Kidney epithelial cell (primary cell): Measurements from ENCODE around the gene FMN1. TPM values are rescaled to one million over a fixed set of nuclear protein-coding genes. Genes with fewer than 3 reads are reported as not detected.

Experiments used
- DNase-seq: peaks from one replicate; pipeline ENCODE4 v3.0.0-alpha.2; 2010; ENCODE audit warnings: low read depth
- H3K27me3 ChIP-seq: 2 replicates; pipeline ENCODE4 v1.6.0; 2011; ENCODE audit warnings: low read length; ENCODE audit not compliant: control insufficient read depth, insufficient read depth
- H3K36me3 ChIP-seq: 2 replicates; pipeline ENCODE4 v1.5.1; 2011; ENCODE audit warnings: low read length; ENCODE audit not compliant: control insufficient read depth, insufficient read depth
- H3K4me3 ChIP-seq: 2 replicates; pipeline ENCODE4 v1.5.1; 2011; ENCODE audit warnings: low read depth, mild to moderate bottlenecking, control low read depth, low read length
- CTCF ChIP-seq: IDR thresholded peaks from 2 replicates; pipeline ENCODE4 v1.5.1; 2011; ENCODE audit warnings: mild to moderate bottlenecking, moderate library complexity, low read length, control low read depth, inconsistent platforms; ENCODE audit not compliant: insufficient read depth, poor library complexity, severe bottlenecking
- total RNA-seq: library from RNA; depleted of rRNA; stranded (reverse); fragments of >200 nt; gene quantifications from 2 replicates; pipeline ENCODE4 v1.2.3, GENCODE V29; 2015

Gene FMN1
- total RNA-seq, 1 donor from 2014 or later, result 4.5 TPM

GRCh38 chr15:32838820-32839219, 355.7 kb downstream of the FMN1 start:
- Histone ChIP-seq H3K36me3 (no peaks in the 10 kb centered on the region), H3K4me3 (no peak overlapping the region), H3K27me3 (no peaks in the 10 kb centered on the region)
- TF ChIP-seq CTCF, result no peak
- no peak for DNase-seq

- no peak for DNase-seq
- H3K4me3 ChIP-seq, result no peak overlapping the region
- no peak for TF ChIP-seq CTCF
- H3K27me3 ChIP-seq, result no peaks in the 10 kb centered on the region
- no peaks in the 10 kb centered on the region for H3K36me3 ChIP-seq
These were observed 356.2 kb downstream of the FMN1 start for GRCh38 chr15:32838338-32838737.

- no peak for TF ChIP-seq CTCF
- H3K4me3 ChIP-seq, result no peak overlapping the region
- no peaks in the 10 kb centered on the region for H3K27me3 ChIP-seq
- DNase-seq, result no peak
- no peaks in the 10 kb centered on the region for H3K36me3 ChIP-seq
These were observed 356.6 kb downstream of the FMN1 start for GRCh38 chr15:32837935-32838334.

GRCh38 chr15:32834156-32834555, 360.4 kb downstream of the FMN1 start:
- H3K36me3 ChIP-seq, result no peaks in the 10 kb centered on the region
- no peak overlapping the region for H3K4me3 ChIP-seq
- TF ChIP-seq CTCF, result no peak
- H3K27me3 ChIP-seq, result no peaks in the 10 kb centered on the region
- DNase-seq, result no peak

- TF ChIP-seq CTCF, result no peak
- Histone ChIP-seq H3K36me3 (no peaks in the 10 kb centered on the region), H3K27me3 (no peaks in the 10 kb centered on the region), H3K4me3 (no peak overlapping the region)
- no peak for DNase-seq
These were observed 361.1 kb downstream of the FMN1 start for GRCh38 chr15:32833379-32833821.

- no peak for DNase-seq
- Histone ChIP-seq H3K4me3 (no peak overlapping the region), H3K27me3 (no peaks in the 10 kb centered on the region), H3K36me3 (no peaks in the 10 kb centered on the region)
- TF ChIP-seq CTCF, result no peak
These were observed 363.0 kb downstream of the FMN1 start for GRCh38 chr15:32831485-32831884.
